ENCODE results near the gene FOXA1.

- TF ChIP-seq SETDB1 (IDR thresholded peaks at IDR 0.05; ENCODE audit: insufficient read length, low read length) = no peak
- TF ChIP-seq CTCF (tag by site-specific recombination; IDR thresholded peaks at IDR 0.05) = no peak
- no peak for TF ChIP-seq ZNF776 (tag by site-specific recombination; IDR thresholded peaks at IDR 0.05; ENCODE audit: borderline replicate concordance)
- TF ChIP-seq ZNF555 (tag by site-specific recombination; conservative IDR thresholded peaks at IDR 0.05) = no peak
- no peak for TF ChIP-seq ZNF610 (tag by site-specific recombination; IDR thresholded peaks at IDR 0.05; ENCODE audit: borderline replicate concordance)
- TF ChIP-seq ZNF169 (tag by site-specific recombination; IDR thresholded peaks at IDR 0.05) = no peak
- no peak for TF ChIP-seq ZNF530 (tag by site-specific recombination; IDR thresholded peaks at IDR 0.05; ENCODE audit: low read depth)
- TF ChIP-seq ZNF239 (tag by site-specific recombination; IDR thresholded peaks at IDR 0.05) = no peak
- TF ChIP-seq ZNF701 (tag by site-specific recombination; IDR thresholded peaks at IDR 0.05) = no peak
- no peak for TF ChIP-seq PRDM1 (tag by site-specific recombination; IDR thresholded peaks at IDR 0.05)
These were observed 28.4 kb upstream of the FOXA1 start for GRCh38 chr14:37623426-37623951.
